Measurements from ENCODE around the gene ZDHHC8. TPM values are rescaled to one million over a fixed set of nuclear protein-coding genes. Genes with fewer than 3 reads are reported as not detected.
A peak's percentile ranks its signal among the peaks of the same experiment; 100 is the strongest.

The ZDHHC8 gene
- total RNA-seq, 1 donor from 2014 or later, result 42.4 TPM

DNA sequence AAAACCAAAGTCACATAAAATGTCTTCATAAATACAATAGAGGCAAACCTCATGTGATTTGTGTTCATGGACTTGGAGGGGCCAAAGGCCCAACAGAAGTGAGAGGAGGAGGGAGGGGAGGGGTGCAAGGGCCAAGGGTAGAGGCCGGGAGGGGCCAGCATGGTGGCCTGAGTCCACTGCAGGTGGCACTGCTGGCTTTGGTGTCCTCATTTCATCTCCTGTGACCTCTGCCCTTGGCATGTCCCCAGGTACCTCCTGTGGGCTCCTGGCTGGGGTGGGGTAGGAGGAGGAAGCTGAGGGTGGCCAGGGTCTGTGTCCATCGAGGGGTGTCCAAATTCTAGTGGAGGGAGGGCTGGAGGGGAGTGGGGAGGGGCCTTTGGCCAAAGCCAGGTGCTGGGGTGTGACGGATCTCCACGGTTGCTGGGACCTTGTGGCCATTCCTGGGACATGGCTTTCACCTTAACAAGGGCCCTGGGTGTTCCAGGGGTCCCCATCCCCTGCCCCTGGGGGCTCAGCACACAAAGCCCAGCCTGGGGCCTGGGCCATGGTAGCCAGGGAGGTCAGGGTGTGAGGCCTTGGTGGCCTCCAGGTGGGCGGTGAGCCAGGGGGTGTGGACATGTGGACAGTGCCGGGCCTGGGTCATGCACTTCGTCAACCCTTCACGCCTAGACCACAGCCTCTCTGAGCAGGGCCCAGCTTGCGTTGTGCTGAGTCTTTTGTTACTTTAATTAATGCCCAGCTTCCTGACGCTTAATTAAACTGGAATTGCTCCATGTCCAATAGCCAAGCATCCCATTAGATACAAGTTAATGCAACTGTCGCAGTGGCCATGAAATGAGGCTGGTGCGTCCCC is 39.9 kb downstream of the ZDHHC8 start:
- H3K36me3 ChIP-seq, result no peaks in the 10 kb centered on the region
- intact Hi-C loops (cut with micrococcal nuclease), result no loop called here
- TF ChIP-seq, protein P1, sequence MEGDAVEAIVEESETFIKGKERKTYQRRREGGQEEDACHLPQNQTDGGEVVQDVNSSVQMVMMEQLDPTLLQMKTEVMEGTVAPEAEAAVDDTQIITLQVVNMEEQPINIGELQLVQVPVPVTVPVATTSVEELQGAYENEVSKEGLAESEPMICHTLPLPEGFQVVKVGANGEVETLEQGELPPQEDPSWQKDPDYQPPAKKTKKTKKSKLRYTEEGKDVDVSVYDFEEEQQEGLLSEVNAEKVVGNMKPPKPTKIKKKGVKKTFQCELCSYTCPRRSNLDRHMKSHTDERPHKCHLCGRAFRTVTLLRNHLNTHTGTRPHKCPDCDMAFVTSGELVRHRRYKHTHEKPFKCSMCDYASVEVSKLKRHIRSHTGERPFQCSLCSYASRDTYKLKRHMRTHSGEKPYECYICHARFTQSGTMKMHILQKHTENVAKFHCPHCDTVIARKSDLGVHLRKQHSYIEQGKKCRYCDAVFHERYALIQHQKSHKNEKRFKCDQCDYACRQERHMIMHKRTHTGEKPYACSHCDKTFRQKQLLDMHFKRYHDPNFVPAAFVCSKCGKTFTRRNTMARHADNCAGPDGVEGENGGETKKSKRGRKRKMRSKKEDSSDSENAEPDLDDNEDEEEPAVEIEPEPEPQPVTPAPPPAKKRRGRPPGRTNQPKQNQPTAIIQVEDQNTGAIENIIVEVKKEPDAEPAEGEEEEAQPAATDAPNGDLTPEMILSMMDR (IDR thresholded peaks at IDR 0.05; ENCODE audit: borderline replicate concordance), result no peak
- H3K27ac ChIP-seq (replicated peaks), result no peak overlapping the region
- no peaks in the 10 kb centered on the region for H3K9me3 ChIP-seq (replicated peaks)
- no peak for DNase-seq
- H3K4me1 ChIP-seq, result no peaks in the 10 kb centered on the region
- no peak overlapping the region for H3K4me3 ChIP-seq
- H3K27me3 ChIP-seq (ENCODE audit: low read depth), result peaks cover 15% of the 10 kb centered on the region

DNA sequence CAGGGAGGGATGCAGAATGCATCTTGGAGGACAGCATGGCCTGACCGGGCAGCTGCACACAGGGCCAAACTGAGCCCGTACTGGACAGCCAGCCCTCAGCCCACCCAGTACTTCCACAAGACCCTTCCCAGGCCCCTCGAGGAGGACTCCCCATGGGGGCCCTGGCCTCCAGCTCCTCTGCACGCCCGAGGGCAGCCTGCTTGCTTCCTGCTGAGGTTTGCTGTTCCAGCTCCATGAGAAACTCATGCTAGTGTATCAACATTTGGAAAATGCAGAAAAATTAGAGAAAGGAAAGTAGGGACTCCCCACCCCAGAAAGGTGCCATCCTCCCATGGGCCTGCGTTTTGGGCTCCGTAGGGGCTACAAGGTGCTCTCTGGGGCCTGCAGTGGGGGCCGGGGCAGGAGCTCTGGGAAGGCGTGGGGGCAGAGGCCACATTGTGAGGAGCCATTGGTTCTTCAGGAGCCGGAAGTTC is 40.6 kb downstream of the ZDHHC8 start:
- H3K36me3 ChIP-seq, result no peaks in the 10 kb centered on the region
- DNase-seq, result no peak
- H3K27me3 ChIP-seq (ENCODE audit: low read depth), result peaks cover 13% of the 10 kb centered on the region
- H3K4me1 ChIP-seq, result no peaks in the 10 kb centered on the region
- intact Hi-C loops (cut with micrococcal nuclease), result no loop called here
- no peaks in the 10 kb centered on the region for H3K9me3 ChIP-seq (replicated peaks)
- no peak overlapping the region for H3K4me3 ChIP-seq
- H3K27ac ChIP-seq (replicated peaks), result no peak overlapping the region
- TF ChIP-seq, protein P1 (IDR thresholded peaks at IDR 0.05; ENCODE audit: borderline replicate concordance), result no peak

GRCh38 chr22:20173246-20173645 is 41.6 kb downstream of the ZDHHC8 start:
- Histone ChIP-seq H3K4me1 (no peaks in the 10 kb centered on the region), H3K4me3 (no peak overlapping the region), H3K27me3 (ENCODE audit: low read depth) (peaks cover 13% of the 10 kb centered on the region), H3K9me3 (replicated peaks) (no peaks in the 10 kb centered on the region), H3K27ac (replicated peaks) (no peak overlapping the region), H3K36me3 (no peaks in the 10 kb centered on the region)
- intact Hi-C loops (cut with micrococcal nuclease), result no loop called here
- TF ChIP-seq, protein P1 (IDR thresholded peaks at IDR 0.05; ENCODE audit: borderline replicate concordance), result no peak
- no peak for DNase-seq

DNA sequence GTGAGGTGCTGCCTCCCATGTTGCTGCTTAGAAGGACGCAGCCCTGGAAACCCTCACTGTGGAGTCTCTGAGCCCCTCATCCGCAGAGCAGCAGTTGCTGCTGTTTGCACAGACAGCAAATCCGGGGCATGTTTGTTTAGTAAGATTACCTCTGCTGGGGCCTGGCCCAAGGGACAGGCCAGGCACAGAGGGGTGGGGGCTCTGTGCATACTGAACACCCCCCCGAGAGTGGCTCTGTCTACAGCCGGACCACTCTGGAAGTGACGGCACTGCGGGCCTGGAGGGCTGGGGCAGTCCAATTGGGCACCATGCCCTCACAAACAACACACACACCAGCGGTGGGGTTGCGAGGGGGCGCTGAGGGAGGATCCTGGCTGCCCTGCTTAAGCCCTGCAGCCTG is 42.2 kb downstream of the ZDHHC8 start:
- no peaks in the 10 kb centered on the region for H3K4me1 ChIP-seq
- no peaks in the 10 kb centered on the region for H3K9me3 ChIP-seq (replicated peaks)
- no peak overlapping the region for H3K4me3 ChIP-seq
- TF ChIP-seq, protein P1 (IDR thresholded peaks at IDR 0.05; ENCODE audit: borderline replicate concordance), result no peak
- peaks cover 10% of the 10 kb centered on the region for H3K27me3 ChIP-seq (ENCODE audit: low read depth)
- no peak for DNase-seq
- no peaks in the 10 kb centered on the region for H3K36me3 ChIP-seq
- H3K27ac ChIP-seq (replicated peaks), result no peak overlapping the region
- intact Hi-C loops (cut with micrococcal nuclease), result no loop called here

DNA sequence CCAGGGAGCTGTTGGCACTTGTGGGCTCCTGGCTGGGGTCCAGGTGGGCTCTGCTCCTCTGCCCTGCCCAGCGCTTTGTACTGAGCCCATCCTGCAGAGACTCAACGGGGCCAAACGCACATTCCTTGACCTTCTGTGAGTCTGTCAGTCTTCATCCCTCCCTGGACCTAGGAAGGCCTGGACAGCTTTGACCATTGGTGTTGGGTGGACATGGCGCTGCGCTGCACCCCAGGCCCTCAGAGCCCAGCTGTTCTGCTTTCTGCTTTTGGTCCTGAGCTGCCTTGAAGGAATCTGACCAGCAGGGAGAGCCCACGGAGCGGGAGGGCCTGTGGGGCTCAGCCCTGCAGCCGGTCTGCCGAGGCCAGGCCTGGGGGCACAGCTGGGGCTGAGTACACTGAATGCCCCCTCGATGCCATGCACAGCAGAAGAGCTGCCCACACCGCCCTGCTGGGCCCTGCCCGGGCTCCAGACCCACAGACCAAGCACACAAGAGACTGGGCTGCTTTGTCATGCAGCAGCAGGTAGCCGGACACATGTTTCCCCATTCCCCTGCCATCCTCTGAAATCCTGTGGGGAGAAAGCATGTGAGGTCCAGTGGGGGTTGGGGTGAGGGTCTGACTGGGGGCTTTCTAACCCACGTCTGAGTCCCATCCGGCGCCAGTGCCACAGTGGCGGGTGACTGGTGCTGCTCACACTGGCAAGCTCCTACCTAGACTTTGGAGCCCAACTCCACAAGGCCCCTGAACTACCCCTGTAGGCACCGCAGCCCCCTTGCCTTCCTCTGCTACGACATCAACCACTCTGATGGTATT is 43.4 kb downstream of the ZDHHC8 start:
- no peaks in the 10 kb centered on the region for H3K36me3 ChIP-seq
- H3K27me3 ChIP-seq (ENCODE audit: low read depth), result no peaks in the 10 kb centered on the region
- no peak for DNase-seq
- no peak overlapping the region for H3K4me3 ChIP-seq
- TF ChIP-seq, protein P1 (IDR thresholded peaks at IDR 0.05; ENCODE audit: borderline replicate concordance), result peak; percentile 45
- no peaks in the 10 kb centered on the region for H3K9me3 ChIP-seq (replicated peaks)
- no peaks in the 10 kb centered on the region for H3K4me1 ChIP-seq
- intact Hi-C loops (cut with micrococcal nuclease), result no loop called here
- no peak overlapping the region for H3K27ac ChIP-seq (replicated peaks)

Data from left ventricle myocardium inferior (tissue), 1 donor.